Measurements from ENCODE around the gene NHEJ1. TPM values are rescaled to one million over a fixed set of nuclear protein-coding genes. Genes with fewer than 3 reads are reported as not detected.

The NHEJ1 gene
- total and polyA plus RNA-seq, 2 of the 13 experiments (the other 11 are each of a cell fraction or from before 2014, with no cell fraction given) = 30.0 to 30.7 TPM

- TF ChIP-seq GTF2F1 (IDR thresholded peaks at IDR 0.05; ENCODE audit: low read length) (no peak), EZH2 (conservative IDR thresholded peaks at IDR 0.05; ENCODE audit: low read depth, low read length) (no peak), ZNF556 (CRISPR knock-in tag; IDR thresholded peaks at IDR 0.05; ENCODE audit: borderline replicate concordance) (0 out of 2 replicates have a peak, but pooled peaks have one; percentile 28), ZBTB44 (CRISPR knock-in tag; IDR thresholded peaks at IDR 0.05) (no peak), ZNF468 (CRISPR knock-in tag; IDR thresholded peaks at IDR 0.05) (no peak), MED13 (CRISPR knock-in tag; IDR thresholded peaks at IDR 0.05) (no peak), SIN3B (IDR thresholded peaks at IDR 0.05; ENCODE audit: low read length) (no peak), ZNF660 (CRISPR knock-in tag; IDR thresholded peaks at IDR 0.05; ENCODE audit: borderline replicate concordance, low read depth) (no peak), ZNF713 (CRISPR knock-in tag; IDR thresholded peaks at IDR 0.05) (no peak), ATF7-NPFF (CRISPR knock-in tag; IDR thresholded peaks at IDR 0.05; ENCODE audit: low read depth) (no peak), EEA1 (CRISPR knock-in tag; IDR thresholded peaks at IDR 0.05; ENCODE audit: borderline replicate concordance) (no peak), PLRG1 (conservative IDR thresholded peaks at IDR 0.05) (no peak), SPEN (CRISPR knock-in tag; IDR thresholded peaks at IDR 0.05; ENCODE audit: low read depth) (no peak), ZHX2 (IDR thresholded peaks at IDR 0.05; ENCODE audit: low read depth) (no peak), ZHX2 (CRISPR knock-in tag; IDR thresholded peaks at IDR 0.05; ENCODE audit: borderline replicate concordance) (no peak), ZNF776 (CRISPR knock-in tag; IDR thresholded peaks at IDR 0.05) (no peak), ZBTB7A (CRISPR knock-in tag; IDR thresholded peaks at IDR 0.05) (no peak)
- TF ChIP-seq, protein P1, sequence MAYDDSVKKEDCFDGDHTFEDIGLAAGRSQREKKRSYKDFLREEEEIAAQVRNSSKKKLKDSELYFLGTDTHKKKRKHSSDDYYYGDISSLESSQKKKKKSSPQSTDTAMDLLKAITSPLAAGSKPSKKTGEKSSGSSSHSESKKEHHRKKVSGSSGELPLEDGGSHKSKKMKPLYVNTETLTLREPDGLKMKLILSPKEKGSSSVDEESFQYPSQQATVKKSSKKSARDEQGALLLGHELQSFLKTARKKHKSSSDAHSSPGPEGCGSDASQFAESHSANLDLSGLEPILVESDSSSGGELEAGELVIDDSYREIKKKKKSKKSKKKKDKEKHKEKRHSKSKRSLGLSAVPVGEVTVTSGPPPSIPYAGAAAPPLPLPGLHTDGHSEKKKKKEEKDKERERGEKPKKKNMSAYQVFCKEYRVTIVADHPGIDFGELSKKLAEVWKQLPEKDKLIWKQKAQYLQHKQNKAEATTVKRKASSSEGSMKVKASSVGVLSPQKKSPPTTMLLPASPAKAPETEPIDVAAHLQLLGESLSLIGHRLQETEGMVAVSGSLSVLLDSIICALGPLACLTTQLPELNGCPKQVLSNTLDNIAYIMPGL (CRISPR knock-in tag; IDR thresholded peaks at IDR 0.05; ENCODE audit: borderline replicate concordance in 1 of 2, low read depth in 1 of 2) = peak in 1 of 2 experiments; percentile 62; a peak in 1 of 4 replicates
- TF ChIP-seq, protein P2, sequence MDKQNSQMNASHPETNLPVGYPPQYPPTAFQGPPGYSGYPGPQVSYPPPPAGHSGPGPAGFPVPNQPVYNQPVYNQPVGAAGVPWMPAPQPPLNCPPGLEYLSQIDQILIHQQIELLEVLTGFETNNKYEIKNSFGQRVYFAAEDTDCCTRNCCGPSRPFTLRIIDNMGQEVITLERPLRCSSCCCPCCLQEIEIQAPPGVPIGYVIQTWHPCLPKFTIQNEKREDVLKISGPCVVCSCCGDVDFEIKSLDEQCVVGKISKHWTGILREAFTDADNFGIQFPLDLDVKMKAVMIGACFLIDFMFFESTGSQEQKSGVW (CRISPR knock-in tag; IDR thresholded peaks at IDR 0.05; ENCODE audit: borderline replicate concordance) = no peak
Measured at GRCh38 chr2:219029829-219030165, 130.8 kb downstream of the NHEJ1 start (continued).

Data from HepG2 (cell line).